Retina (tissue), 1 donor: ENCODE data around the gene FAM3D.

Source experiments
- DNase-seq: peaks from one replicate; pipeline ENCODE4 v3.0.0-alpha.2; 2016

FAM3D gene

GRCh38 chr3:58625196-58625824, 41.3 kb downstream of the FAM3D start:
- DNase-seq = no peak

GRCh38 chr3:58624550-58624949, 42.0 kb downstream of the FAM3D start:
- DNase-seq = no peak

- no peak for DNase-seq
These were observed 42.6 kb downstream of the FAM3D start for GRCh38 chr3:58623961-58624360.

- no peak for DNase-seq
These were observed 43.1 kb downstream of the FAM3D start for GRCh38 chr3:58623478-58623877.

- DNase-seq = peak; percentile 45
These were observed 43.7 kb downstream of the FAM3D start for GRCh38 chr3:58622892-58623291.

GRCh38 chr3:58622436-58622835, 44.1 kb downstream of the FAM3D start:
- DNase-seq = no peak

GRCh38 chr3:58621086-58621830, 45.3 kb downstream of the FAM3D start:
- DNase-seq = no peak

GRCh38 chr3:58620421-58620820, 46.2 kb downstream of the FAM3D start:
- no peak for DNase-seq

- no peak for DNase-seq
These were observed 49.2 kb downstream of the FAM3D start for GRCh38 chr3:58617338-58617761.

- DNase-seq = no peak
These were observed 53.1 kb downstream of the FAM3D start for GRCh38 chr3:58613236-58614132.

- no peak for DNase-seq
These were observed 53.7 kb downstream of the FAM3D start for GRCh38 chr3:58612830-58613229.

- no peak for DNase-seq
These were observed 56.6 kb downstream of the FAM3D start for GRCh38 chr3:58609990-58610389.

GRCh38 chr3:58608648-58609047, 57.9 kb downstream of the FAM3D start:
- no peak for DNase-seq

GRCh38 chr3:58607816-58608215, 58.8 kb downstream of the FAM3D start:
- no peak for DNase-seq

- DNase-seq = no peak
These were observed 59.9 kb downstream of the FAM3D start for GRCh38 chr3:58606693-58607092.

- no peak for DNase-seq
These were observed 62.5 kb downstream of the FAM3D start for GRCh38 chr3:58604031-58604430.

- no peak for DNase-seq
These were observed 63.0 kb downstream of the FAM3D start for GRCh38 chr3:58603606-58604005.

- DNase-seq = no peak
These were observed 68.7 kb downstream of the FAM3D start for GRCh38 chr3:58597770-58598310.

GRCh38 chr3:58596834-58597518, 69.6 kb downstream of the FAM3D start:
- DNase-seq = no peak

GRCh38 chr3:58594117-58594516, 72.5 kb downstream of the FAM3D start:
- no peak for DNase-seq

- no peak for DNase-seq
These were observed 74.8 kb downstream of the FAM3D start for GRCh38 chr3:58591517-58592510.
